ENCODE measurements around the gene PLXDC2.
"Not testable (repeated sequence)": the region's sequence is repeated elsewhere in the genome, so short reads cannot be mapped to it uniquely, and the experiment has no call there.

The PLXDC2 gene

GRCh38 chr10:19816411-19817230, at the start of gene PLXDC2:
Gene PLXDC2 (plus strand): TSS chr10:19816432.
- peak; percentile 74 for DNase-seq (ENCODE audit: low read depth)
- TF ChIP-seq CTCF (IDR thresholded peaks at IDR 0.05; ENCODE audit: insufficient read depth, low read depth, low read length, missing control alignments), result no peak
- peak within 1 kb of the TSS; percentile 67 for H3K4me3 ChIP-seq (ENCODE audit: low read length)

- TF ChIP-seq CTCF (IDR thresholded peaks at IDR 0.05; ENCODE audit: insufficient read depth, low read depth, low read length, missing control alignments), result no peak
- peak; percentile 14 for DNase-seq (ENCODE audit: low read depth)
- no peak overlapping the region for H3K4me3 ChIP-seq (ENCODE audit: low read length)
Observed at GRCh38 chr10:19767876-19768275, 48.4 kb upstream of the PLXDC2 start.

GRCh38 chr10:19769826-19770225, 46.4 kb upstream of the PLXDC2 start:
- not testable (repeated sequence) for DNase-seq (ENCODE audit: low read depth)

GRCh38 chr10:19772972-19773371, 43.3 kb upstream of the PLXDC2 start:
- no peak overlapping the region for H3K4me3 ChIP-seq (ENCODE audit: low read length)
- TF ChIP-seq CTCF (IDR thresholded peaks at IDR 0.05; ENCODE audit: insufficient read depth, low read depth, low read length, missing control alignments), result no peak
- no peak for DNase-seq (ENCODE audit: low read depth)

More at GRCh38 chr10:19769826-19770225, 46.4 kb upstream of the PLXDC2 start:
- not testable (repeated sequence) for H3K4me3 ChIP-seq (ENCODE audit: low read length)

GRCh38 chr10:19775296-19775695, 40.9 kb upstream of the PLXDC2 start:
- H3K4me3 ChIP-seq (ENCODE audit: low read length), result no peak overlapping the region
- TF ChIP-seq CTCF (IDR thresholded peaks at IDR 0.05; ENCODE audit: insufficient read depth, low read depth, low read length, missing control alignments), result no peak
- no peak for DNase-seq (ENCODE audit: low read depth)

GRCh38 chr10:19777806-19778205, 38.4 kb upstream of the PLXDC2 start:
- no peak for TF ChIP-seq CTCF (IDR thresholded peaks at IDR 0.05; ENCODE audit: insufficient read depth, low read depth, low read length, missing control alignments)
- DNase-seq (ENCODE audit: low read depth), result peak; percentile 18
- H3K4me3 ChIP-seq (ENCODE audit: low read length), result no peak overlapping the region

- DNase-seq (ENCODE audit: low read depth), result no peak
- H3K4me3 ChIP-seq (ENCODE audit: low read length), result no peak overlapping the region
- no peak for TF ChIP-seq CTCF (IDR thresholded peaks at IDR 0.05; ENCODE audit: insufficient read depth, low read depth, low read length, missing control alignments)
Observed at GRCh38 chr10:19778996-19779395, 37.2 kb upstream of the PLXDC2 start.

All from epithelial cell of esophagus (primary cell).